NB4 (cell line): ENCODE data around the gene NUP160.

Experiments
- POLR2A ChIP-seq: IDR thresholded peaks from 2 replicates; pipeline ENCODE4 v1.6.1; 2011; ENCODE audit warnings: mild to moderate bottlenecking; ENCODE audit not compliant: insufficient read length; ENCODE audit errors: extremely low read depth
- TF ChIP-seq, protein P1 (sequence below): IDR thresholded peaks from one replicate; pipeline ENCODE4 v1.5.1; 2012; ENCODE audit warnings: low read depth, low read length
- TF ChIP-seq, protein P2 (sequence below): IDR thresholded peaks from 2 replicates; pipeline ENCODE4 v1.6.1; 2011; ENCODE audit warnings: low read depth, low read length

DNA sequence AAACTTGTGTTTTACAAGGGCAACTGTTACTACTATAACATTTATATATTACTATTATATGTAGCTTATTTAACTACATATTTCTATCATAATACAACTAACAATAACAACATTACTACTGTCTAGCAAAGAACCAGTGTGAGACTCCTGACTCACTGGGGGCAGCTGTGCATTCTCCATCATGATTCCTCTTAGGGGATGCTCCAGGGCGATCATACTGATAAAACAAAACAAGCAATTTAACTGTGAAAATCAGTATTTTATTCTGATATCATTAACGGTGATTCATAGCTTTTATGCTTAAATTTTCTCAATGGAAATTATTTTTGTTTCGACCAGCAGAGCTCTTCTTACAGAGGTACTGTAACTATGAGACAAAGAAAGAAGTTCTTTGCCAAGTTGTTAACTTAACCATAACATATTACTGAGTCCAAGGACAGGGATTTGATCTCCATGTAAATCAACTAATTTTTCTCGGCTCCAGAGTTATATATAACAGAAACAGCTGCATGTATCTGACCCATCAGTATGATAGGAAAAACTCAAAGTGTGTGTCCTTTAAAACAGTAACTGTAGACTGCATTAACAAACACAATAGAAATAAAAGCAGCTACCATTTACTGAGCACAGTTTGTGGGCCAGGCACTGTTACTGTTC, 56.2 kb downstream of the NUP160 start:
- TF ChIP-seq, protein P1, sequence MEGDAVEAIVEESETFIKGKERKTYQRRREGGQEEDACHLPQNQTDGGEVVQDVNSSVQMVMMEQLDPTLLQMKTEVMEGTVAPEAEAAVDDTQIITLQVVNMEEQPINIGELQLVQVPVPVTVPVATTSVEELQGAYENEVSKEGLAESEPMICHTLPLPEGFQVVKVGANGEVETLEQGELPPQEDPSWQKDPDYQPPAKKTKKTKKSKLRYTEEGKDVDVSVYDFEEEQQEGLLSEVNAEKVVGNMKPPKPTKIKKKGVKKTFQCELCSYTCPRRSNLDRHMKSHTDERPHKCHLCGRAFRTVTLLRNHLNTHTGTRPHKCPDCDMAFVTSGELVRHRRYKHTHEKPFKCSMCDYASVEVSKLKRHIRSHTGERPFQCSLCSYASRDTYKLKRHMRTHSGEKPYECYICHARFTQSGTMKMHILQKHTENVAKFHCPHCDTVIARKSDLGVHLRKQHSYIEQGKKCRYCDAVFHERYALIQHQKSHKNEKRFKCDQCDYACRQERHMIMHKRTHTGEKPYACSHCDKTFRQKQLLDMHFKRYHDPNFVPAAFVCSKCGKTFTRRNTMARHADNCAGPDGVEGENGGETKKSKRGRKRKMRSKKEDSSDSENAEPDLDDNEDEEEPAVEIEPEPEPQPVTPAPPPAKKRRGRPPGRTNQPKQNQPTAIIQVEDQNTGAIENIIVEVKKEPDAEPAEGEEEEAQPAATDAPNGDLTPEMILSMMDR = no peak
- TF ChIP-seq POLR2A = no peak
- TF ChIP-seq, protein P2, sequence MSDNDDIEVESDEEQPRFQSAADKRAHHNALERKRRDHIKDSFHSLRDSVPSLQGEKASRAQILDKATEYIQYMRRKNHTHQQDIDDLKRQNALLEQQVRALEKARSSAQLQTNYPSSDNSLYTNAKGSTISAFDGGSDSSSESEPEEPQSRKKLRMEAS = no peak
